GM19438 (cell line): Measurements from ENCODE around the gene RAB40C.

Source experiments
- ATAC-seq: cut with Tn5 transposase; IDR thresholded peaks from one replicate; pipeline ENCODE4 v1.9.1; 2021; ENCODE audit warnings: low read depth; ENCODE audit not compliant: unreplicated experiment

Gene RAB40C

GRCh38 chr16:610513-611381 is 20.9 kb downstream of the RAB40C start:
- no peak for ATAC-seq

GRCh38 chr16:615122-615521 is 25.3 kb downstream of the RAB40C start:
- no peak for ATAC-seq

GRCh38 chr16:616733-617586 is 27.1 kb downstream of the RAB40C start:
- no peak for ATAC-seq

- no peak for ATAC-seq
Observed at GRCh38 chr16:617855-618254, 28.0 kb downstream of the RAB40C start.

- no peak for ATAC-seq
Observed at GRCh38 chr16:619476-620100, 29.7 kb downstream of the RAB40C start.

- no peak for ATAC-seq
Observed at GRCh38 chr16:620700-621525, 31.0 kb downstream of the RAB40C start.

- no peak for ATAC-seq
Observed at GRCh38 chr16:621526-622105, 31.8 kb downstream of the RAB40C start.

- ATAC-seq = no peak
Observed at GRCh38 chr16:622920-623280, 33.0 kb downstream of the RAB40C start.

- ATAC-seq = no peak
Observed at GRCh38 chr16:624526-625070, 34.7 kb downstream of the RAB40C start.

GRCh38 chr16:625117-625976 is 35.5 kb downstream of the RAB40C start:
- no peak for ATAC-seq

GRCh38 chr16:625977-626765 is 36.3 kb downstream of the RAB40C start:
- no peak for ATAC-seq

GRCh38 chr16:626787-627453 is 37.1 kb downstream of the RAB40C start:
- no peak for ATAC-seq

GRCh38 chr16:627454-628239 is 37.8 kb downstream of the RAB40C start:
- ATAC-seq = no peak

GRCh38 chr16:628321-629061 is 38.6 kb downstream of the RAB40C start:
- ATAC-seq = no peak

- no peak for ATAC-seq
Observed at GRCh38 chr16:629185-629832, 39.4 kb downstream of the RAB40C start.

GRCh38 chr16:629833-630248 is 40.0 kb downstream of the RAB40C start:
- ATAC-seq = no peak
